ENCODE measurements around the gene REG1B.

The REG1B gene

DNA sequence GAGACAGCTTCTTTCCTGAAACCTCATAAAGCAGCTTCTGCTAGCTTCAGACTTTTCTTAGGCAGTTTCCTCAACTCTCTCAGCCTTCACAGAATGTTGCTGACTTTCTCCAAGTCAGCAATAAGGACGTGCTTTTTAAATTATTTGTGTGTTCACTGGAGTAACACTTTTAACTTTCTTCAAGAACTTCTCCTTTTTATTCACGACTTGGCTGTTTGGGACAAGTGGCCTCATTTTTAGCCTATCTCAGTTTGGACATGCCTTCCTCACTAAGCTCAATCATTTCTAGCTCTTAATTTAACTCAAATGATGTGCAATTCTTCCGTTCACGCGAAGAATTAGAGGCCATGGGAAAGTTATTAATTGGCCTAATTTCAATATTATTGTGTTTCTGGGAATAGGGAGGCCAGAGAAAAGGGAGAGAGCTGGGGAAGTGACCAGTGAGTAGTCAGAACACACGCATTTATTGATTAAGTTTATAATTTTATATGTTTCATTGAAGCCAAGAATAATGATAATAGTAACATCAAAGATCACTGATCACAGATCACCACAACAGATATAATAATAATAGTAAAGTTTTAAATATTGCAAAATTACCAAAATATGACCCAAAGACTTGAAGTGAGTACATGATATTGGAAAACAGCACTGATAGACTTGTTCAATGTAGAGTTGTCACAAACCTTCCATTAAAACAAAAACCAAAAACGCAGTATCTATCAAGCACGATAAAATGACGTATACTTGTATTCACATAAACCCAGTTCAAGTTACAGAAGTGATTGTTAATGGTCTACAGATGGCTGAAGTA, 37.3 kb upstream of the REG1B start:
- Histone ChIP-seq H3K4me1 (ENCODE audit: control insufficient read depth, low read depth, low read length) (no peaks in the 10 kb centered on the region), H3K9ac (ENCODE audit: low read length) (no peak overlapping the region), H2AK5ac (ENCODE audit: low read length) (no peak overlapping the region), H3K4ac (ENCODE audit: low read depth, low read length) (no peak overlapping the region), H3K27me3 (ENCODE audit: insufficient read depth, low read length, poor library complexity) (no peaks in the 10 kb centered on the region), H3K23ac (ENCODE audit: low read length) (no peak overlapping the region), H3K56ac (ENCODE audit: low read length) (no peak overlapping the region), H3K27ac (ENCODE audit: low read depth, low read length) (no peak overlapping the region), H3K18ac (ENCODE audit: low read length) (no peak overlapping the region), H2BK15ac (replicated peaks; ENCODE audit: low read depth) (no peak overlapping the region), H2BK5ac (ENCODE audit: low read length) (no peak overlapping the region), H4K5ac (ENCODE audit: low read length) (no peak overlapping the region), H3K36me3 (ENCODE audit: control insufficient read depth, insufficient read depth, low read length) (no peaks in the 10 kb centered on the region), H3K79me2 (ENCODE audit: control insufficient read depth, insufficient read depth, low read length) (no peaks in the 10 kb centered on the region), H3K4me3 (ENCODE audit: low read length) (no peak overlapping the region), H3K79me1 (ENCODE audit: low read length) (no peaks in the 10 kb centered on the region), H2BK120ac (ENCODE audit: low read depth, low read length) (no peak overlapping the region), H3K4me2 (ENCODE audit: low read length) (no peak overlapping the region), H4K8ac (ENCODE audit: low read depth, low read length) (no peak overlapping the region)
- DNase-seq = no peak
- WGBS (ENCODE audit: extremely low coverage, insufficient coverage, low lambda C conversion rate) = no CpG with 5 or more reads among the region's 9 CpGs

DNA sequence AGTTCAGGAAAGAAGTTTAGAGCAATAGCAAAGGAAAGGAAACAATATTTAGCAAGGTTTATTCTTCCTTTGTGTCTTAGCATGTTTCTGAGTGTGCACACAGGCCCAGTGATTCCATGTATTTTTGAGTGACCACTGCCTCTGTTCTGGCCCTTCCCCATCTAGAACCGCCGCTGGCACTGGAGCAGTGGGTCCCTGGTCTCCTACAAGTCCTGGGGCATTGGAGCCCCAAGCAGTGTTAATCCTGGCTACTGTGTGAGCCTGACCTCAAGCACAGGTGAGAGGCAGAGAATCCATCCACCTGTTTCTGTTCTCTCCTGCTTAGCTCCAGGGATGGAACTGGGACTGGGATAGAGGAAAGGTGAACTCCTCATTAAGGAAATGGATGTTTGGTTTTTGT, 34.9 kb upstream of the REG1B start:
- Histone ChIP-seq H3K56ac (ENCODE audit: low read length) (no peak overlapping the region), H3K27ac (ENCODE audit: low read depth, low read length) (no peak overlapping the region), H4K8ac (ENCODE audit: low read depth, low read length) (no peak overlapping the region), H2BK120ac (ENCODE audit: low read depth, low read length) (no peak overlapping the region), H3K79me1 (ENCODE audit: low read length) (no peaks in the 10 kb centered on the region), H3K36me3 (ENCODE audit: control insufficient read depth, insufficient read depth, low read length) (no peaks in the 10 kb centered on the region), H3K4me2 (ENCODE audit: low read length) (no peak overlapping the region), H2BK15ac (replicated peaks; ENCODE audit: low read depth) (no peak overlapping the region), H2BK5ac (ENCODE audit: low read length) (no peak overlapping the region), H3K4me1 (ENCODE audit: control insufficient read depth, low read depth, low read length) (no peaks in the 10 kb centered on the region), H3K23ac (ENCODE audit: low read length) (no peak overlapping the region), H3K79me2 (ENCODE audit: control insufficient read depth, insufficient read depth, low read length) (no peaks in the 10 kb centered on the region), H3K18ac (ENCODE audit: low read length) (no peak overlapping the region), H3K4me3 (ENCODE audit: low read length) (no peak overlapping the region), H4K5ac (ENCODE audit: low read length) (no peak overlapping the region), H3K4ac (ENCODE audit: low read depth, low read length) (no peak overlapping the region), H3K27me3 (ENCODE audit: insufficient read depth, low read length, poor library complexity) (no peaks in the 10 kb centered on the region), H2AK5ac (ENCODE audit: low read length) (no peak overlapping the region), H3K9ac (ENCODE audit: low read length) (no peak overlapping the region)
- no CpG with 5 or more reads among the region's 2 CpGs for WGBS (ENCODE audit: extremely low coverage, insufficient coverage, low lambda C conversion rate)
- DNase-seq = no peak

DNA sequence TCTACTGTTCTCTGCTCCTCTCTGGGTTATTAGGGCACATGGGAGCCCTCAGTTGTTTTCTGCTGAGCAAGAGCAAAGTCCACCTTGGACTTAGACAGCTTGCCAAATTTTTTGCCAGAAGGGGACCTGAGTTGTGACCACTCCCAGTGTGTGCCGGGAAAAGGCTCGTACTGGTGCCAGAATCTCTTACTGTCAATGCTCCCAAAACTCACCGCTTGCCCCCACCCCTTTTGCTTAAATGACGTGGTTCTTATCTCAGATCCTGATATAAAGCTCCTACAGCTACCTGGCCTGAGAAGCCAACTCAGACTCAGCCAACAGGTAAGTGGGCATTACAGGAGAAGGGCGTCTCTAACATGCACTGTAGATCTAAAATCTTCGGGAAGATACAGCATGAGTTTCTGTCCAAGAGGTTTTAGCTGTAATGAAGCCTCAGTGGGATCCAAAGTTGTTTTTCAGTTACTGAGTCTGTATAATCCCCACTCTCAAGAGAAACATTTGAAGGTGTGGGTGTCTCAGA, 32.5 kb upstream of the REG1B start, which contains the start of gene REG1A:
Gene REG1A (plus strand): TSS at position 295 of the 520 bp plus-strand sequence. CDS start 374 bp downstream, outside the sequence.
- Histone ChIP-seq H3K79me2 (ENCODE audit: control insufficient read depth, insufficient read depth, low read length) (no peaks in the 10 kb centered on the region), H3K18ac (ENCODE audit: low read length) (no peak within 1 kb of the TSS), H3K79me1 (ENCODE audit: low read length) (no peaks in the 10 kb centered on the region), H3K27ac (ENCODE audit: low read depth, low read length) (no peak within 1 kb of the TSS), H3K9ac (ENCODE audit: low read length) (no peak within 1 kb of the TSS), H3K4me2 (ENCODE audit: low read length) (no peak within 1 kb of the TSS), H2BK15ac (replicated peaks; ENCODE audit: low read depth) (no peak within 1 kb of the TSS), H3K56ac (ENCODE audit: low read length) (no peak within 1 kb of the TSS), H4K5ac (ENCODE audit: low read length) (no peak within 1 kb of the TSS), H3K27me3 (ENCODE audit: insufficient read depth, low read length, poor library complexity) (no peaks in the 10 kb centered on the region), H3K4ac (ENCODE audit: low read depth, low read length) (no peak within 1 kb of the TSS), H3K4me1 (ENCODE audit: control insufficient read depth, low read depth, low read length) (no peaks in the 10 kb centered on the region), H2BK5ac (ENCODE audit: low read length) (no peak within 1 kb of the TSS), H2AK5ac (ENCODE audit: low read length) (no peak within 1 kb of the TSS), H3K23ac (ENCODE audit: low read length) (no peak within 1 kb of the TSS), H4K8ac (ENCODE audit: low read depth, low read length) (no peak within 1 kb of the TSS), H3K4me3 (ENCODE audit: low read length) (no peak within 1 kb of the TSS), H3K36me3 (ENCODE audit: control insufficient read depth, insufficient read depth, low read length) (no peaks in the 10 kb centered on the region), H2BK120ac (ENCODE audit: low read depth, low read length) (no peak within 1 kb of the TSS)
- no peak for DNase-seq
- no CpG with 5 or more reads among the region's 6 CpGs for WGBS (ENCODE audit: extremely low coverage, insufficient coverage, low lambda C conversion rate)

DNA sequence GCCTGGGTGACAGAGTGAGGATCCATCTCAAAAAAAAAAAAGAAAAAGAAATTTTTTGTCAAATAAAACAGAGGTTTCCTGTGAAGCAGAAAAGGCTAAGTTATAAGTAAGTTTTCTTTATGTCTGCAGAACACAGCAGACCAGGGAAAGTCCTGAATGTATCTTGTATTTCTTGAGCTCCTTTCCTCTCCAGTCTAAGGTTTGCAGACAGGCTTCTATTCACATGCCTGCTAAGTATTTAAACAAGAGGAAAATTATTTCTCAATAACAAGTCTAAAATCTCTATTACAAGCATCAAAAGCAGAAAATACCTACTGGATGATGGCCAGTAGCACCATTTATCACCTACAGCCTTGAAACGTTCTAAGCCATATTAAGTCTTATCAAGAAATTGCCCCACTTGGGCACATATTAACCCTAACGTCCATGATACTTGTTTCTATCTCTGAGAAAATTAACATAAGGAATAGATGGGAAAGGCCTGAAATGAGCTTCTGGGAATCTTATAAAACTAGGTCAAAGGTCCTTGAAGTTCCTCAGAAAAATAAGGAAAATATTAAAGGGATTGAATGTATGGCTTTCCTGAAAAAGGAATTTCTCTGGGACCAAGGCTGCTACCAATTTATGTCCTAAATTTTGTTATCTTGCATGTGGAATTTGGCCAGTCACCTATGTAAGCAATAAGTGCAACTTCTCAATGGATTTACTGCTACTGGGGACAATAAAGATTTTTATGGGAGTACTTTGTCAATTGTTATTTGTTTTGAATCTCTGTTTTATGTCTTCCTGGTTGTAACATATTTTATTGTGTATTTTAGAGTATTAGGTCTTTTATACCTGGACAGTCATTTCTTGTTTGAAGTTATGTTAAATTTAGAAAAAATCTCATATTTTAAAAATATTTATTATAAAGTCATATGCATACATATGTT, 29.5 kb upstream of the REG1B start:
- Histone ChIP-seq H3K4ac (ENCODE audit: low read depth, low read length) (no peak overlapping the region), H2BK15ac (replicated peaks; ENCODE audit: low read depth) (no peak overlapping the region), H2BK5ac (ENCODE audit: low read length) (no peak overlapping the region), H3K36me3 (ENCODE audit: control insufficient read depth, insufficient read depth, low read length) (no peaks in the 10 kb centered on the region), H3K56ac (ENCODE audit: low read length) (no peak overlapping the region), H3K27ac (ENCODE audit: low read depth, low read length) (no peak overlapping the region), H3K4me3 (ENCODE audit: low read length) (no peak overlapping the region), H3K23ac (ENCODE audit: low read length) (no peak overlapping the region), H3K4me2 (ENCODE audit: low read length) (no peak overlapping the region), H4K8ac (ENCODE audit: low read depth, low read length) (no peak overlapping the region), H3K79me1 (ENCODE audit: low read length) (no peaks in the 10 kb centered on the region), H3K79me2 (ENCODE audit: control insufficient read depth, insufficient read depth, low read length) (no peaks in the 10 kb centered on the region), H3K18ac (ENCODE audit: low read length) (no peak overlapping the region), H3K9ac (ENCODE audit: low read length) (no peak overlapping the region), H2AK5ac (ENCODE audit: low read length) (no peak overlapping the region), H4K5ac (ENCODE audit: low read length) (no peak overlapping the region), H3K4me1 (ENCODE audit: control insufficient read depth, low read depth, low read length) (no peaks in the 10 kb centered on the region), H3K27me3 (ENCODE audit: insufficient read depth, low read length, poor library complexity) (no peaks in the 10 kb centered on the region), H2BK120ac (ENCODE audit: low read depth, low read length) (no peak overlapping the region)
- WGBS (ENCODE audit: extremely low coverage, insufficient coverage, low lambda C conversion rate) = no CpG with 5 or more reads among the region's 2 CpGs
- DNase-seq = no peak

DNA sequence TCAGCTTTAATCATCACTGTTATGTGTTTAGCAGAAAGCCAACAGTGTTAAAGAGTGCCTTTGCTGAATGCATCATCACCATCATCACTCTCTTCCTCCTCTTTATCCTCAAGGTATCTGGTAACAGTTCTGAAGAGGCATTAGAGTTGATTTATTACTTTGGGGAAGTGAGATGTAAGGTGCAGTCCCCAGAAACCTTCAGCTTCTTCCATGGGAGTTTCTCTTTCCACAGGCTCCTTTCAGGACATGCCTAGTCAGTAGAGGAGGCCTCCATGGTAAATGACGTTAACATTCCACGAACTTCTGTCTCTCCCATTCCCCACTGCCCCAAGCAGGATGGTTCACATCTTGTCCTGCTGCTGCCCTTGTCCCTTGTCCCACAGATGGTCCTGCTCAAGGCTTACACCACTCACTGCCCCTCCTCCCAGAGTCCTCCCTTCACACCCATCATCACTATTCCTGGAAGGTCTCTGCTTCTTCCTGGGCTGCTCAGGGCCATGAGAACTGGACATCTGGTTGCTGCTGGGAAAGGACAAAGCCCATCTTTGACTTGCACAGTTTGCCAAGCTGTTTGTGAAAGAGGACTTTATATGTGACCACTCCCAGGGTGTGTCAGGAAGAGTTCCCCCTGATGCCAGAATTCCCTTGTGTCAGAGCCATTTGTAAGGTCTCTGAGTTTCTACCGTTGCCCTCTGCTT, 27.2 kb upstream of the REG1B start:
- Histone ChIP-seq H3K4me1 (ENCODE audit: control insufficient read depth, low read depth, low read length) (no peaks in the 10 kb centered on the region), H3K4me2 (ENCODE audit: low read length) (no peak overlapping the region)
- no peak for DNase-seq

More for the DNA sequence above, 27.2 kb upstream of the REG1B start:
- H3K18ac ChIP-seq (ENCODE audit: low read length) = no peak overlapping the region
- no peak overlapping the region for H3K4me3 ChIP-seq (ENCODE audit: low read length)
- no peak overlapping the region for H2BK120ac ChIP-seq (ENCODE audit: low read depth, low read length)
- H4K5ac ChIP-seq (ENCODE audit: low read length) = no peak overlapping the region
- H3K4ac ChIP-seq (ENCODE audit: low read depth, low read length) = no peak overlapping the region
- WGBS (ENCODE audit: extremely low coverage, insufficient coverage, low lambda C conversion rate) = no CpG with 5 or more reads among the region's 3 CpGs
- no peak overlapping the region for H3K27ac ChIP-seq (ENCODE audit: low read depth, low read length)
- H3K36me3 ChIP-seq (ENCODE audit: control insufficient read depth, insufficient read depth, low read length) = no peaks in the 10 kb centered on the region
- H2BK15ac ChIP-seq (replicated peaks; ENCODE audit: low read depth) = no peak overlapping the region
- no peak overlapping the region for H4K8ac ChIP-seq (ENCODE audit: low read depth, low read length)
- no peaks in the 10 kb centered on the region for H3K27me3 ChIP-seq (ENCODE audit: insufficient read depth, low read length, poor library complexity)
- H3K56ac ChIP-seq (ENCODE audit: low read length) = no peak overlapping the region
- no peaks in the 10 kb centered on the region for H3K79me1 ChIP-seq (ENCODE audit: low read length)
- H2AK5ac ChIP-seq (ENCODE audit: low read length) = no peak overlapping the region
- no peak overlapping the region for H3K23ac ChIP-seq (ENCODE audit: low read length)
- H2BK5ac ChIP-seq (ENCODE audit: low read length) = no peak overlapping the region
- no peak overlapping the region for H3K9ac ChIP-seq (ENCODE audit: low read length)
- no peaks in the 10 kb centered on the region for H3K79me2 ChIP-seq (ENCODE audit: control insufficient read depth, insufficient read depth, low read length)
